Calu3 (cell line): ENCODE results near the gene NEURL1. TPM values are rescaled to one million over a fixed set of nuclear protein-coding genes. Genes with fewer than 3 reads are reported as not detected.

Source experiments
- BruUV-seq: library from RNA; stranded (reverse); fragments of 400-500 nt; replicated peaks from 2 replicates; lab custom pipeline; 2021; lab: Mats Ljungman, UMichigan
- CTCF ChIA-PET: fragments of 300-600 bp; sonication (Branson Sonifier 250); formaldehyde crosslinking; loops from one replicate; lab custom pipeline; 2022; ENCODE audit warnings: antibody characterized with exemption; lab: Charles Lee
- DNase-seq: peaks from one replicate; pipeline ENCODE4 v3.0.0; 2022
- H3K27ac Mint-ChIP-seq: one replicate; pipeline ENCODE4 v1.8.0; 2022; ENCODE audit warnings: mixed read lengths; ENCODE audit not compliant: unreplicated experiment
- H3K27me3 Mint-ChIP-seq: one replicate; pipeline ENCODE4 v1.8.0; 2022; ENCODE audit warnings: mixed read lengths; ENCODE audit not compliant: unreplicated experiment
- H3K36me3 Mint-ChIP-seq: one replicate; pipeline ENCODE4 v1.8.0; 2022; ENCODE audit warnings: mild to moderate bottlenecking, moderate library complexity, mixed read lengths; ENCODE audit not compliant: insufficient read depth, unreplicated experiment
- H3K4me1 Mint-ChIP-seq: one replicate; pipeline ENCODE4 v1.8.0; 2022; ENCODE audit warnings: mild to moderate bottlenecking, low read depth, mixed read lengths; ENCODE audit not compliant: unreplicated experiment
- H3K4me3 Mint-ChIP-seq: one replicate; pipeline ENCODE4 v1.8.0; 2022; ENCODE audit warnings: mild to moderate bottlenecking, low read depth, moderate library complexity, mixed read lengths; ENCODE audit not compliant: unreplicated experiment
- H3K9me3 Mint-ChIP-seq: one replicate; pipeline ENCODE4 v1.8.0; 2022; ENCODE audit warnings: low read depth, mixed read lengths; ENCODE audit not compliant: unreplicated experiment
- CTCF ChIP-seq: fragments of 200-600 bp; IDR thresholded peaks from one replicate; pipeline ENCODE4 v1.8.0; 2022; ENCODE audit warnings: antibody characterized with exemption; ENCODE audit not compliant: unreplicated experiment
- intact Hi-C: fragments of 100-400 bp; cut with micrococcal nuclease; formaldehyde crosslinking; loops from one replicate; pipeline ENCODE4 v1.10.0; 2022; ENCODE audit not compliant: unreplicated experiment
- total RNA-seq: library from RNA; stranded (reverse); gene quantifications from 2 replicates; pipeline ENCODE4 v1.2.3, GENCODE V29; 2022

The NEURL1 gene
- total RNA-seq, 1 experiment from 2014 or later, result not detected

DNA sequence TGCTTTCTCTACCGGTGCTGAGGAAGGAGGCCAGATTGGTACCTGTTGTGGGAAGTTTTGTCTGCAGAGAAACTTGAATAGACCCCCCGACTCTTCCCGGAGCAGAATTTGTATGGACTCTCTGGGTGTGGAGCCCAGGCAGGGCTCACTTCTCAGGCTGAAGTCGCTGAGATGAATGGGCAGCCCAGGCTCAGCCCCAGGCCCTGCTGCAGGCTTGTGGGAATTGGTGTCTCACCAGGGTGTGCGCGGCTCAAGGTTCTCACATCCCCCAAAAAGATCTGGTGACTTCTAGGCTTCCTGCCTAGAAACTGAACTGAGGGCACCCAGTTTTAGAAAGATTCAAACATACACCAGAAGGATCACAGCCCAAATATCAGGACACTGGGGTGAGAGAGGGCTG lies 103.5 kb downstream of the NEURL1 start:
- Mint-ChIP-seq H3K4me3 (no peak overlapping the region), H3K36me3 (no peaks in the 10 kb centered on the region), H3K9me3 (no peaks in the 10 kb centered on the region), H3K4me1 (peaks cover 9% of the 10 kb centered on the region), H3K27ac (no peak overlapping the region), H3K27me3 (no peaks in the 10 kb centered on the region)
- TF ChIP-seq CTCF, result no peak
- CTCF ChIA-PET, result no interaction called here
- BruUV-seq, result no TSS peak
- no peak for DNase-seq
- intact Hi-C loops, result loop anchor here (10.0 kb wide), 1 partner anchor 112 kb away; no protein-coding TSS in a partner anchor

DNA sequence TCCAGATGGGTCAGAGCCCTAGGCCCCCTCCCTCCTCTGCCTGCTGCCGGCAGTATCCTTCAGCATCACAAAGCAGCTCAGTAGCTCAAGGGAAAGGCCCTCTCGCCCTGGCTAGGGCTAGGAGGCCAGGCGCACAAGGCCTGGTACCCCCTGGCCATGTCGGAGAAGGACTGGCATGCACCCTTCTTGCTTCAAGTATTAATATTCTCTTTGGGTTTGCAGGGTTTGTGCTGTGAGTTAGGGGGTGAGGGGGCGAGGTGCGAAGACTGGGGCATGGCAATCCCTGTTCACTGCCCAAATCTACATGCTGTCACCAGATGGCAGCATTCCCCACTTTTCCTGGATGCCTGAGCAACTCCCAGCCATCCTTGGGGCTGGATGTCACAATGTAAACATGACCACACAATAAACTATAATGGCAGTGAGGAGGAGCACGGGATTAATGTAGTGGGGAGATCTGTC lies 105.2 kb downstream of the NEURL1 start:
- Mint-ChIP-seq H3K27ac (no peak overlapping the region), H3K36me3 (no peaks in the 10 kb centered on the region), H3K27me3 (no peaks in the 10 kb centered on the region), H3K4me1 (peaks cover 9% of the 10 kb centered on the region), H3K9me3 (no peaks in the 10 kb centered on the region), H3K4me3 (no peak overlapping the region)
- peak; percentile 25 for TF ChIP-seq CTCF
- peak; percentile 63 for DNase-seq
- no TSS peak for BruUV-seq
- CTCF ChIA-PET, result interaction anchor here (0.6 to 1.7 kb wide), 2 partner anchors 87 to 641 kb away, joined by 3 to 15 read pairs; no protein-coding TSS in a partner anchor
- intact Hi-C loops, result loop anchor here (1.0 to 10.0 kb wide), 2 partner anchors 88 to 114 kb away; no protein-coding TSS in a partner anchor

- no peak overlapping the region for H3K27ac Mint-ChIP-seq
- H3K36me3 Mint-ChIP-seq, result no peaks in the 10 kb centered on the region
- TF ChIP-seq CTCF, result no peak
- intact Hi-C loops, result loop anchor here (1.0 to 10.0 kb wide), 2 partner anchors 87 to 114 kb away; no protein-coding TSS in a partner anchor
- CTCF ChIA-PET, result interaction anchor here (0.6 to 1.7 kb wide), 2 partner anchors 87 to 641 kb away, joined by 3 to 15 read pairs; no protein-coding TSS in a partner anchor
- no peaks in the 10 kb centered on the region for H3K27me3 Mint-ChIP-seq
- H3K9me3 Mint-ChIP-seq, result no peaks in the 10 kb centered on the region
- no peak overlapping the region for H3K4me3 Mint-ChIP-seq
- H3K4me1 Mint-ChIP-seq, result peaks cover 9% of the 10 kb centered on the region
- no TSS peak for BruUV-seq
- no peak for DNase-seq
Measured at GRCh38 chr10:103599211-103599610, 105.7 kb downstream of the NEURL1 start.

- Mint-ChIP-seq H3K4me3 (no peak overlapping the region), H3K27me3 (no peaks in the 10 kb centered on the region), H3K27ac (no peak overlapping the region), H3K9me3 (no peaks in the 10 kb centered on the region), H3K4me1 (peaks cover 9% of the 10 kb centered on the region), H3K36me3 (no peaks in the 10 kb centered on the region)
- TF ChIP-seq CTCF, result no peak
- no TSS peak for BruUV-seq
- CTCF ChIA-PET, result interaction anchor here (1.7 kb wide), 1 partner anchor 86 kb away, joined by 15 read pairs; no protein-coding TSS in a partner anchor
- intact Hi-C loops, result loop anchor here (1.0 to 10.0 kb wide), 2 partner anchors 86 to 115 kb away; no protein-coding TSS in a partner anchor
- no peak for DNase-seq
Measured at GRCh38 chr10:103599907-103600306, 106.4 kb downstream of the NEURL1 start.
